ENCODE measurements around the gene TMTC1. TPM values are rescaled to one million over a fixed set of nuclear protein-coding genes. Genes with fewer than 3 reads are reported as not detected.
"Not testable (repeated sequence)": the region's sequence is repeated elsewhere in the genome, so short reads cannot be mapped to it uniquely, and the experiment has no call there.

TMTC1 gene
- total RNA-seq, 1 donor from 2014 or later, result 24.8 TPM

GRCh38 chr12:29563071-29563470 lies 220.7 kb downstream of the TMTC1 start:
- H3K4me3 ChIP-seq, result no peak overlapping the region
- no peaks in the 10 kb centered on the region for H3K27me3 ChIP-seq (ENCODE audit: low read depth)
- ATAC-seq (no peak), DNase-seq (no peak)
- H3K27ac ChIP-seq, result peak overlapping the region; percentile 74
- H3K9me3 ChIP-seq, result no peaks in the 10 kb centered on the region
- H3K36me3 ChIP-seq, result no peaks in the 10 kb centered on the region
- intact Hi-C loops (cut with DNase I), result no loop called here
- TF ChIP-seq, protein P1, sequence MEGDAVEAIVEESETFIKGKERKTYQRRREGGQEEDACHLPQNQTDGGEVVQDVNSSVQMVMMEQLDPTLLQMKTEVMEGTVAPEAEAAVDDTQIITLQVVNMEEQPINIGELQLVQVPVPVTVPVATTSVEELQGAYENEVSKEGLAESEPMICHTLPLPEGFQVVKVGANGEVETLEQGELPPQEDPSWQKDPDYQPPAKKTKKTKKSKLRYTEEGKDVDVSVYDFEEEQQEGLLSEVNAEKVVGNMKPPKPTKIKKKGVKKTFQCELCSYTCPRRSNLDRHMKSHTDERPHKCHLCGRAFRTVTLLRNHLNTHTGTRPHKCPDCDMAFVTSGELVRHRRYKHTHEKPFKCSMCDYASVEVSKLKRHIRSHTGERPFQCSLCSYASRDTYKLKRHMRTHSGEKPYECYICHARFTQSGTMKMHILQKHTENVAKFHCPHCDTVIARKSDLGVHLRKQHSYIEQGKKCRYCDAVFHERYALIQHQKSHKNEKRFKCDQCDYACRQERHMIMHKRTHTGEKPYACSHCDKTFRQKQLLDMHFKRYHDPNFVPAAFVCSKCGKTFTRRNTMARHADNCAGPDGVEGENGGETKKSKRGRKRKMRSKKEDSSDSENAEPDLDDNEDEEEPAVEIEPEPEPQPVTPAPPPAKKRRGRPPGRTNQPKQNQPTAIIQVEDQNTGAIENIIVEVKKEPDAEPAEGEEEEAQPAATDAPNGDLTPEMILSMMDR (IDR thresholded peaks at IDR 0.05), result no peak
- peaks cover 64% of the 10 kb centered on the region for H3K4me1 ChIP-seq

- Histone ChIP-seq H3K4me1 (peaks cover 64% of the 10 kb centered on the region), H3K27ac (peak overlapping the region; percentile 74), H3K4me3 (no peak overlapping the region), H3K9me3 (no peaks in the 10 kb centered on the region), H3K36me3 (no peaks in the 10 kb centered on the region), H3K27me3 (ENCODE audit: low read depth) (no peaks in the 10 kb centered on the region)
- TF ChIP-seq, protein P1 (IDR thresholded peaks at IDR 0.05), result no peak
- ATAC-seq (peak; percentile 59 to 63), DNase-seq (no peak)
- intact Hi-C loops (cut with DNase I), result no loop called here
Measured at GRCh38 chr12:29562110-29562804, 221.5 kb downstream of the TMTC1 start.

- no peaks in the 10 kb centered on the region for H3K9me3 ChIP-seq
Measured at GRCh38 chr12:29561664-29562071, 222.1 kb downstream of the TMTC1 start.

DNA sequence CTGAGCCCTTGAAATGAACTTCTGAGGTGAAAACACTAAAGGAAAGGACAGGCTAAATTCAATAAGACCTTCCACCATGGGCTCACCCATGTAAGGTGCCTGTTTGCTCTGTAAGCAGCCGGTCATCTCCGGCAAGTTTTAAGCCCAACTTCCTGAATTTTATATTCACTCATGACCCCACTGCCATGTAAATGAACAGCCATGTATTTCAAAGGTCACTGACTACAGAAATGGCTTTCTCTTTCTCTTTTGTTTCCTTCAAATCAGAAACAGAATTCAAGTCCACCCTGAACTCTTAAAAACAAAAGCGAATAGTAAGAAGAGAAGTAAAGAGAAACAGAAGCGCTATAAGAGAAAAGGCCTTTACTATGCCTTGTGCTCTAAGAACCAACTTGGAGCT lies 224.5 kb downstream of the TMTC1 start:
- intact Hi-C loops (cut with DNase I), result no loop called here
- DNase-seq (no peak), ATAC-seq (peak in 1 of 2 donors; percentile 55)
- TF ChIP-seq, protein P1 (IDR thresholded peaks at IDR 0.05), result no peak
- Histone ChIP-seq H3K27me3 (ENCODE audit: low read depth) (no peaks in the 10 kb centered on the region), H3K27ac (peak overlapping the region; percentile 66), H3K9me3 (no peaks in the 10 kb centered on the region), H3K4me1 (peaks cover 55% of the 10 kb centered on the region), H3K36me3 (no peaks in the 10 kb centered on the region), H3K4me3 (no peak overlapping the region)

More at GRCh38 chr12:29561664-29562071, 222.1 kb downstream of the TMTC1 start:
- H3K27me3 ChIP-seq (ENCODE audit: low read depth), result no peaks in the 10 kb centered on the region
- TF ChIP-seq, protein P1 (IDR thresholded peaks at IDR 0.05), result no peak
- no peak for DNase-seq
- no peak overlapping the region for H3K4me3 ChIP-seq
- H3K27ac ChIP-seq, result peak overlapping the region; percentile 74
- ATAC-seq, result no peak
- peaks cover 64% of the 10 kb centered on the region for H3K4me1 ChIP-seq
- no peaks in the 10 kb centered on the region for H3K36me3 ChIP-seq
- intact Hi-C loops (cut with DNase I), result no loop called here

DNA sequence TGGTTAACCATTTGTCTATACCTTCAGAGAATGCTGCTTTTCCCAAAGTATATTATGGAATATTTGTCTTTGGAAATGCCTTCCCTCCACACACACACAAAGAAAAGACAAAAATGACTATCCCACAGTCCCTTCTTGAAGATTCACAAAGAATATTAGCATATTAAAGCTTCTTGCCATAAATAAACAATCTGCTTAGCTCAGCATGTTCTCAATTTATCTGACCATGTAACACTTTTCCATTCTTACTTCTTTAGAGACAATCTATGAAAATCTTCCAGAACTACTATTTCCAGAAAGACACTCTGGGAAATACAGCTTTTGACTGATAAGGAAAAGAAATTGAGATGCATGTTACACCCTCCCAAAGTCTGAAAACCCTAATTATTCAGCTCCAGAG lies 227.4 kb downstream of the TMTC1 start:
- H3K4me3 ChIP-seq, result no peak overlapping the region
- ATAC-seq, result no peak
- H3K36me3 ChIP-seq, result no peaks in the 10 kb centered on the region
- DNase-seq, result no peak
- no peaks in the 10 kb centered on the region for H3K27me3 ChIP-seq (ENCODE audit: low read depth)
- H3K4me1 ChIP-seq, result peaks cover 29% of the 10 kb centered on the region
- TF ChIP-seq, protein P1 (IDR thresholded peaks at IDR 0.05), result no peak
- H3K9me3 ChIP-seq, result no peaks in the 10 kb centered on the region
- intact Hi-C loops (cut with DNase I), result no loop called here
- no peak overlapping the region for H3K27ac ChIP-seq

- DNase-seq; H3K27me3 ChIP-seq (ENCODE audit: low read depth); H3K36me3 ChIP-seq; H3K9me3 ChIP-seq; intact Hi-C loops (cut with DNase I); H3K4me3 ChIP-seq; ATAC-seq; H3K27ac ChIP-seq: not testable (repeated sequence)
- peaks cover 22% of the 10 kb centered on the region for H3K4me1 ChIP-seq
Measured at GRCh38 chr12:29555451-29555850, 228.3 kb downstream of the TMTC1 start.

All from lower lobe of right lung (tissue), 2 donors.